H1 (cell line): ENCODE results near the gene CAPN1. TPM values are rescaled to one million over a fixed set of nuclear protein-coding genes. Genes with fewer than 3 reads are reported as not detected.

Experiments used
- BACH1 ChIP-seq: IDR thresholded peaks from 2 replicates; pipeline ENCODE4 v1.6.1; 2012; ENCODE audit warnings: low read length, improper control_type of control experiment
- BRCA1 ChIP-seq: IDR thresholded peaks from 2 replicates; pipeline ENCODE4 v1.6.1; 2012; ENCODE audit warnings: low read depth, low read length, improper control_type of control experiment
- CBX8 ChIP-seq: fragments of 300-800, 300-1000 bp; sonication (generic); IDR thresholded peaks from 2 replicates; pipeline ENCODE4 v1.7.1; 2016; ENCODE audit warnings: low read depth, low read length, borderline replicate concordance
- CHD1 ChIP-seq: IDR thresholded peaks from 2 replicates; pipeline ENCODE4 v1.6.1; 2012; ENCODE audit warnings: low read depth, low read length, improper control_type of control experiment
- E2F6 ChIP-seq: IDR thresholded peaks from 2 replicates; pipeline ENCODE4 v1.6.1; 2012; ENCODE audit warnings: inconsistent platforms
- GABPA ChIP-seq: IDR thresholded peaks from 2 replicates; pipeline ENCODE4 v1.6.1; 2011; ENCODE audit warnings: mild to moderate bottlenecking, low read length, moderate library complexity, borderline replicate concordance; ENCODE audit not compliant: insufficient read depth
- GTF2F1 ChIP-seq: IDR thresholded peaks from 2 replicates; pipeline ENCODE4 v1.6.1; 2012; ENCODE audit warnings: low read depth, low read length, improper control_type of control experiment, borderline replicate concordance
- HDAC2 ChIP-seq, 2 experiments: fragments of 300-600 bp in 1 of 2; sonication (generic) in 1 of 2; IDR thresholded peaks; 2 replicates each; pipeline ENCODE4 v1.6.1; 2011 to 2012; ENCODE audit warnings: low read depth in 2 of 2, low read length in 2 of 2, mild to moderate bottlenecking in 2 of 2, moderate library complexity in 2 of 2, borderline replicate concordance in 1 of 2, inconsistent platforms in 1 of 2
- KDM1A ChIP-seq: fragments of 200-600, 300-600 bp; sonication (generic); IDR thresholded peaks from 2 replicates; pipeline ENCODE4 v1.7.1; 2016; ENCODE audit warnings: mild to moderate bottlenecking, low read length, borderline replicate concordance
- KDM4A ChIP-seq: IDR thresholded peaks from one replicate; pipeline ENCODE4 v1.7.1; 2012; ENCODE audit warnings: low read depth, mild to moderate bottlenecking, moderate library complexity, low read length, inconsistent platforms; ENCODE audit not compliant: severe bottlenecking
- MAX ChIP-seq: IDR thresholded peaks from 2 replicates; pipeline ENCODE4 v1.6.1; 2012; ENCODE audit warnings: inconsistent platforms
- NRF1 ChIP-seq: IDR thresholded peaks from 2 replicates; pipeline ENCODE4 v1.6.1; 2011; ENCODE audit warnings: mild to moderate bottlenecking, low read depth, low read length, improper control_type of control experiment
- POLR2A ChIP-seq, 2 experiments: IDR thresholded peaks; 1 replicate in 1 of 2; 2 replicates in 1 of 2; pipeline ENCODE4 v1.6.1; 2011; ENCODE audit warnings: low read depth in 2 of 2, low read length in 2 of 2, mild to moderate bottlenecking in 2 of 2; ENCODE audit errors: control extremely low read depth in 1 of 2
- SIN3A ChIP-seq, 2 experiments: IDR thresholded peaks in 1 of 2; conservative IDR thresholded peaks in 1 of 2; 2 replicates each; pipeline ENCODE4 v1.6.1; 2011 to 2012; ENCODE audit warnings: low read length in 2 of 2, improper control_type of control experiment in 1 of 2, low read depth in 1 of 2, mild to moderate bottlenecking in 1 of 2
- TEAD4 ChIP-seq: IDR thresholded peaks from 2 replicates; pipeline ENCODE4 v1.6.1; 2012; ENCODE audit warnings: low read depth, low read length, inconsistent platforms, mixed read lengths
- ZNF274 ChIP-seq: IDR thresholded peaks from 2 replicates; pipeline ENCODE4 v1.7.0; 2012; ENCODE audit warnings: low read length, borderline replicate concordance; ENCODE audit errors: extremely low read depth
- polyA plus RNA-seq, 7 experiments: library from polyadenylated mRNA; depleted of rRNA in 3 of 7; stranded (reverse) in 5 of 7; unstranded in 2 of 7; fragments of >200 nt in 5 of 7; fragments of 200-250 nt in 2 of 7; gene quantifications; 1 replicate in 5 of 7; 2 replicates in 1 of 7; 4 replicates in 1 of 7; pipeline versions ENCODE4 v1.2.1 to v1.2.3, GENCODE V29; 2011 to 2013; ENCODE audit warnings: missing spikeins in 2 of 7, mixed read lengths in 2 of 7
- total RNA-seq: library from RNA; stranded (reverse); fragmentation: NEBNext Ultra II Directional; extraction: Animal tissue kit (Norgen Biotek cat#: 25700); gene quantifications from 2 replicates; pipeline ENCODE4 v1.2.1, GENCODE V29; 2021

CAPN1 gene
- total and polyA plus RNA-seq, 2 of the 8 experiments (the other 6 are each of a cell fraction or from before 2014, with no cell fraction given): 194 to 233 TPM

GRCh38 chr11:65180877-65181568 lies 705 bp upstream of the CAPN1 start (continued):
- TF ChIP-seq HDAC2 (IDR thresholded peaks at IDR 0.05; ENCODE audit: borderline replicate concordance in 1 of 2, low read depth in 2 of 2, low read length in 2 of 2): peak in 1 of 2 experiments; percentile 95; a peak in 2 of 4 replicates
- TF ChIP-seq KDM4A: no peak
- no peak for TF ChIP-seq NRF1
- 0 out of 2 replicates have a peak, but pooled peaks have one; percentile 0 for TF ChIP-seq TEAD4
- peak; percentile 27; the same call in 1 of the 2 replicates for TF ChIP-seq BACH1
- TF ChIP-seq SIN3A (conservative IDR thresholded peaks at IDR 0.05 in 1 of 2, IDR thresholded peaks at IDR 0.05 in 1 of 2; ENCODE audit: low read depth in 1 of 2, low read length in 2 of 2): peak in 1 of 2 experiments; percentile 38; a peak in 2 of 4 replicates
- TF ChIP-seq BRCA1: no peak
- TF ChIP-seq MAX: peak; percentile 63
- peak; percentile 11; the same call in 1 of the 2 replicates for TF ChIP-seq E2F6
- no peak for TF ChIP-seq ZNF274
- TF ChIP-seq POLR2A (IDR thresholded peaks at IDR 0.05; ENCODE audit: control extremely low read depth in 1 of 2, low read depth in 2 of 2, low read length in 2 of 2): peak in 1 of 2 experiments; percentile 52; a peak in 2 of 3 replicates
- TF ChIP-seq CHD1: no peak
- peak; percentile 84; the same call in 1 of the 2 replicates for TF ChIP-seq KDM1A
- TF ChIP-seq GTF2F1: no peak
- 0 out of 2 replicates have a peak, but pooled peaks have one; percentile 65 for TF ChIP-seq GABPA
- TF ChIP-seq CBX8: no peak
